Posterior vena cava (tissue), 2 donors: ENCODE results near the gene PHB1. TPM values are rescaled to one million over a fixed set of nuclear protein-coding genes. Genes with fewer than 3 reads are reported as not detected.
A peak's percentile ranks its signal among the peaks of the same experiment; 100 is the strongest.
"Not testable (repeated sequence)": the region's sequence is repeated elsewhere in the genome, so short reads cannot be mapped to it uniquely, and the experiment has no call there.

ENCODE experiments used
- DNase-seq: peaks from one replicate; pipeline ENCODE4 v3.0.0-alpha.2; 2020; ENCODE audit warnings: low spot score
- intact Hi-C, 2 donors: fragments of 100-400 bp; cut with DNase I; formaldehyde crosslinking; loops; one replicate each; pipeline versions ENCODE4 v1.14.1 to v1.14.2; 2022 to 2023
- total RNA-seq, 2 donors: library from RNA; stranded (reverse); fragmentation: NEBNext Ultra II Directional; extraction: Animal tissue kit (Norgen Biotek cat#: 25700); gene quantifications; one replicate each; pipeline ENCODE4 v1.2.1, GENCODE V29; 2021
- donor health status: DM: yes; HTN: yes; CAD: no.
- donor health status: DM: yes; HTN: yes; CAD: no.

Gene PHB1
- total RNA-seq, 2 donors from 2014 or later: 102 to 111 TPM

- intact Hi-C loops: no loop called here
- no peak for DNase-seq
Observed at GRCh38 chr17:49441578-49441977, 26.9 kb upstream of the PHB1 start.

- intact Hi-C loops: no loop called here
- DNase-seq: no peak
Observed at GRCh38 chr17:49440581-49440980, 25.9 kb upstream of the PHB1 start.

- no peak for DNase-seq
- intact Hi-C loops: loop anchor here in 1 of 2 donors (5.0 kb wide), 1 partner anchor 112 kb away; no protein-coding TSS in a partner anchor
Observed at GRCh38 chr17:49439673-49440571, 25.2 kb upstream of the PHB1 start.

GRCh38 chr17:49439305-49439672 is 24.6 kb upstream of the PHB1 start:
- no peak for DNase-seq
- intact Hi-C loops: loop anchor here in 1 of 2 donors (5.0 kb wide), 1 partner anchor 113 kb away; no protein-coding TSS in a partner anchor

- DNase-seq: no peak
- intact Hi-C loops: loop anchor here in 1 of 2 donors (5.0 kb wide), 1 partner anchor 114 kb away; no protein-coding TSS in a partner anchor
Observed at GRCh38 chr17:49438436-49439278, 24.0 kb upstream of the PHB1 start.

- intact Hi-C loops: loop anchor here in 1 of 2 donors (5.0 kb wide), 1 partner anchor 114 kb away; no protein-coding TSS in a partner anchor
- DNase-seq: no peak
Observed at GRCh38 chr17:49437696-49438435, 23.2 kb upstream of the PHB1 start.

- no peak for DNase-seq
- intact Hi-C loops: loop anchor here in 1 of 2 donors (5.0 kb wide), 1 partner anchor 116 kb away; no protein-coding TSS in a partner anchor
Observed at GRCh38 chr17:49436174-49436573, 21.5 kb upstream of the PHB1 start.

- peak; percentile 61 for DNase-seq
- intact Hi-C loops: loop anchor here (2.0 to 5.0 kb wide), 2 partner anchors 113 to 117 kb away; no protein-coding TSS in a partner anchor
Observed at GRCh38 chr17:49435671-49436029, 21.0 kb upstream of the PHB1 start.

GRCh38 chr17:49434821-49435670 is 20.4 kb upstream of the PHB1 start:
- DNase-seq: no peak
- intact Hi-C loops: loop anchor here (2.0 to 5.0 kb wide), 2 partner anchors 114 to 117 kb away; no protein-coding TSS in a partner anchor

- DNase-seq: no peak
- intact Hi-C loops: no loop called here
Observed at GRCh38 chr17:49433000-49433694, 18.5 kb upstream of the PHB1 start.

GRCh38 chr17:49431743-49432142 is 17.1 kb upstream of the PHB1 start:
- DNase-seq: no peak
- intact Hi-C loops: no loop called here

GRCh38 chr17:49425004-49425286 is 10.3 kb upstream of the PHB1 start:
- intact Hi-C loops: no loop called here
- DNase-seq: no peak

- intact Hi-C loops, DNase-seq: not testable (repeated sequence)
Observed at GRCh38 chr17:49424276-49425003, 9.8 kb upstream of the PHB1 start.

- intact Hi-C loops: no loop called here
Observed at GRCh38 chr17:49422714-49423113, 8.0 kb upstream of the PHB1 start.

GRCh38 chr17:49419761-49420160 is 5.1 kb upstream of the PHB1 start:
- intact Hi-C loops: not testable (repeated sequence)
- DNase-seq: peak; percentile 59

More at GRCh38 chr17:49422714-49423113, 8.0 kb upstream of the PHB1 start:
- DNase-seq: no peak

- peak; percentile 38 for DNase-seq
- intact Hi-C loops: not testable (repeated sequence)
Observed at GRCh38 chr17:49418754-49419740, 4.4 kb upstream of the PHB1 start.
